Subcutaneous adipose tissue (tissue), 4 donors: ENCODE data around the gene SBK2. TPM values are rescaled to one million over a fixed set of nuclear protein-coding genes. Genes with fewer than 3 reads are reported as not detected.

Experiments used
- CTCF ChIP-seq: fragments of 450-650 bp; IDR thresholded peaks from one replicate; pipeline ENCODE4 v1.5.1; 2016; ENCODE audit warnings: low read depth, mild to moderate bottlenecking, control low read depth, antibody characterized with exemption, moderate library complexity
- total RNA-seq, 4 donors: library from RNA; depleted of rRNA; stranded (reverse); fragments of >200 nt; gene quantifications; one replicate each; pipeline ENCODE4 v1.1.0, GENCODE V29; 2016

The SBK2 gene
- total RNA-seq, 4 donors from 2014 or later, result not detected

GRCh38 chr19:55492362-55492944 lies 44.5 kb downstream of the SBK2 start:
- TF ChIP-seq CTCF, result no peak

- TF ChIP-seq CTCF, result no peak
Measured at GRCh38 chr19:55491546-55492360, 45.2 kb downstream of the SBK2 start.

- TF ChIP-seq CTCF, result no peak
Measured at GRCh38 chr19:55490478-55491432, 46.2 kb downstream of the SBK2 start.

GRCh38 chr19:55489711-55490477 lies 47.0 kb downstream of the SBK2 start:
- TF ChIP-seq CTCF, result no peak

- no peak for TF ChIP-seq CTCF
Measured at GRCh38 chr19:55488986-55489710, 47.8 kb downstream of the SBK2 start.

- no peak for TF ChIP-seq CTCF
Measured at GRCh38 chr19:55487924-55488687, 48.8 kb downstream of the SBK2 start, which contains the start of gene SSC5D. SSC5D (plus strand) TSS chr19:55488436; CDS start chr19:55488590, 154 bp downstream.
